ENCODE data around the gene PSMA6.

Gene PSMA6

GRCh38 chr14:35284506-35284905 is 7.7 kb upstream of the PSMA6 start:
- Histone ChIP-seq H3K36me3 (ENCODE audit: control insufficient read depth, low read length) (peaks cover 15% of the 10 kb centered on the region), H3K4me2 (ENCODE audit: low read length) (peak overlapping the region; percentile 80), H3K9me3 (ENCODE audit: control insufficient read depth, insufficient read depth, low read length) (no peaks in the 10 kb centered on the region), H3K79me2 (ENCODE audit: control insufficient read depth, low read length) (no peaks in the 10 kb centered on the region), H3K4me1 (ENCODE audit: control insufficient read depth, low read length) (peaks cover 66% of the 10 kb centered on the region), H3K27me3 (ENCODE audit: control insufficient read depth, low read length) (no peaks in the 10 kb centered on the region), H3F3A (ENCODE audit: control insufficient read depth, insufficient read depth) (peaks cover 15% of the 10 kb centered on the region), H3K4me3 (ENCODE audit: low read length) (peak overlapping the region; percentile 65), H3K27ac (ENCODE audit: low read depth, low read length) (peak overlapping the region; percentile 87), H4K20me1 (ENCODE audit: control insufficient read depth, insufficient read depth, low read depth, low read length) (no peaks in the 10 kb centered on the region), H3K9me2 (replicated peaks; ENCODE audit: control insufficient read depth, low read length) (no peaks in the 10 kb centered on the region)
- TF ChIP-seq EZH2phosphoT487 (IDR thresholded peaks at IDR 0.05; ENCODE audit: borderline replicate concordance, low read length), result no peak
- no peak for TF ChIP-seq CTCF (IDR thresholded peaks at IDR 0.05; ENCODE audit: low read depth, low read length, poor library complexity, severe bottlenecking)

GRCh38 chr14:35285168-35286002 is 6.8 kb upstream of the PSMA6 start:
- Histone ChIP-seq H3K27me3 (ENCODE audit: control insufficient read depth, low read length) (no peaks in the 10 kb centered on the region), H3K36me3 (ENCODE audit: control insufficient read depth, low read length) (peaks cover 15% of the 10 kb centered on the region), H3K9me3 (ENCODE audit: control insufficient read depth, insufficient read depth, low read length) (no peaks in the 10 kb centered on the region), H3F3A (ENCODE audit: control insufficient read depth, insufficient read depth) (peaks cover 22% of the 10 kb centered on the region), H3K79me2 (ENCODE audit: control insufficient read depth, low read length) (no peaks in the 10 kb centered on the region), H3K9me2 (replicated peaks; ENCODE audit: control insufficient read depth, low read length) (no peaks in the 10 kb centered on the region), H3K4me3 (ENCODE audit: low read length) (peak overlapping the region; percentile 65), H3K27ac (ENCODE audit: low read depth, low read length) (peak overlapping the region; percentile 87), H4K20me1 (ENCODE audit: control insufficient read depth, insufficient read depth, low read depth, low read length) (no peaks in the 10 kb centered on the region), H3K4me2 (ENCODE audit: low read length) (peak overlapping the region; percentile 80), H3K4me1 (ENCODE audit: control insufficient read depth, low read length) (peaks cover 75% of the 10 kb centered on the region)
- no peak for TF ChIP-seq CTCF (IDR thresholded peaks at IDR 0.05; ENCODE audit: low read depth, low read length, poor library complexity, severe bottlenecking)

GRCh38 chr14:35286003-35286600 is 6.1 kb upstream of the PSMA6 start:
- Histone ChIP-seq H3F3A (ENCODE audit: control insufficient read depth, insufficient read depth) (peaks cover 27% of the 10 kb centered on the region), H3K9me3 (ENCODE audit: control insufficient read depth, insufficient read depth, low read length) (no peaks in the 10 kb centered on the region), H3K27me3 (ENCODE audit: control insufficient read depth, low read length) (no peaks in the 10 kb centered on the region), H3K4me1 (ENCODE audit: control insufficient read depth, low read length) (peaks cover 78% of the 10 kb centered on the region), H3K79me2 (ENCODE audit: control insufficient read depth, low read length) (no peaks in the 10 kb centered on the region), H3K4me2 (ENCODE audit: low read length) (peak overlapping the region; percentile 80), H3K9me2 (replicated peaks; ENCODE audit: control insufficient read depth, low read length) (no peaks in the 10 kb centered on the region), H3K27ac (ENCODE audit: low read depth, low read length) (peak overlapping the region; percentile 87), H3K4me3 (ENCODE audit: low read length) (peak overlapping the region; percentile 65), H4K20me1 (ENCODE audit: control insufficient read depth, insufficient read depth, low read depth, low read length) (no peaks in the 10 kb centered on the region), H3K36me3 (ENCODE audit: control insufficient read depth, low read length) (peaks cover 15% of the 10 kb centered on the region)
- TF ChIP-seq CTCF (IDR thresholded peaks at IDR 0.05; ENCODE audit: low read depth, low read length, poor library complexity, severe bottlenecking), result peak; percentile 38
- TF ChIP-seq EZH2phosphoT487 (IDR thresholded peaks at IDR 0.05; ENCODE audit: borderline replicate concordance, low read length), result no peak

Data from DOHH2 (cell line).